Epidermal melanocyte (primary cell): Measurements from ENCODE around the gene STRBP.

ENCODE experiments used
- DNase-seq: peaks from one replicate; pipeline ENCODE4 v3.0.0; 2011; ENCODE audit warnings: low spot score; ENCODE audit not compliant: insufficient read length

STRBP gene

DNA sequence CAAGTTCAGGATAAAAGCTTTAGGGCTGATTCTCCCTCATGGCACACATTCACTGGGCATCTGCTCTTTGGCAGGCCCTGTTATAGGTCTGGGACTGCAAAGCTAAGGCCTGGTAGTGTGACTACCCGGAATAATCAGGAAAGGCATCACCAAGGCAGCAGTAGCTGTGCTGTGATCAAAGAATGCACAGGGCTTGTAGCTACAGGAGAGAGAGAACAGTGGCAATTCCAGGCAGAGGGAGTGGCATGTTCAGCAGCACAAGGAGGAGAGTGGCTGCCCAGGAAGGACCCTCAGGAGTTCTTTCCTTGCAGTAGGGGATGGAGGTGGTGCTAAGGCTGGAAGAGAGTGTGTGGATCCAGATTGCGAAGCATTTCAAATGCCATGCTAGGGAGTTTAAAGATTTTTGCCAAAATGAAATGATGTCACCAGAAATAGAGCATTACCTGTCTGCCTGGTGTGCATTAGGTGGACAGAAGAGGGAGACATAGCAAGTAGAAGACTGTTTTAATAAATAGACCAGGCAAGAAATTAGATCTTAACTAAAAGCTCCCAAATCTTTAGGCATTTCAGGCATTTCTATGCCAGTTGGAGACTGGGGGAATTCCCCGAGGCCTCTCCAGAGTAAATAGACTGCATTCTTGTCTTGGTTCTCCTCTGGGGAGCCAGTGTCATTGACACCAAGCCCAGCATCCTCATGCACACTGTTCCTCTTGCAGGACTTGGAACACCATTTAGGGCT, 165.8 kb downstream of the STRBP start:
- DNase-seq, result no peak

DNA sequence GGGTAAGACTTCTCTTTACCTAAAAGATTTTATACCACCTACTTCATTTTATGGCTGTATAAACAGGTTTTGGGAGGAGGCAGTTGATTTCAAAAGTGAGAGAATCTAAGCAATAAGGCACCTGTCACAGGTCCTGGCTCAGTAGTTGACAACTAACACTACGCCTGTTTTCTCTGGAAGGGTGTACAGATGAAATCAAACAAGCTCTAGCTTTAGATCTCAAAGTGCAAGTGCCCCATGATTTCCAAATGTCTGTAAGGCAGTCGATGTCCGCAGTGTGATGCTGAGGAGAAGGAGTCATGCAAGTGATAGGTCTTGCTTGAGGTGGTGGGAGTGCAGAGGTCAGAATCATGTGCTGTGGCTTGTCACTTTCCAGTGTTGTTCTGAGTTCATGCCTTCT, 168.8 kb downstream of the STRBP start:
- DNase-seq, result no peak

GRCh38 chr9:123099042-123099441, 169.3 kb downstream of the STRBP start:
- DNase-seq, result no peak

- no peak for DNase-seq
These were observed 170.3 kb downstream of the STRBP start for GRCh38 chr9:123098096-123098459.

DNA sequence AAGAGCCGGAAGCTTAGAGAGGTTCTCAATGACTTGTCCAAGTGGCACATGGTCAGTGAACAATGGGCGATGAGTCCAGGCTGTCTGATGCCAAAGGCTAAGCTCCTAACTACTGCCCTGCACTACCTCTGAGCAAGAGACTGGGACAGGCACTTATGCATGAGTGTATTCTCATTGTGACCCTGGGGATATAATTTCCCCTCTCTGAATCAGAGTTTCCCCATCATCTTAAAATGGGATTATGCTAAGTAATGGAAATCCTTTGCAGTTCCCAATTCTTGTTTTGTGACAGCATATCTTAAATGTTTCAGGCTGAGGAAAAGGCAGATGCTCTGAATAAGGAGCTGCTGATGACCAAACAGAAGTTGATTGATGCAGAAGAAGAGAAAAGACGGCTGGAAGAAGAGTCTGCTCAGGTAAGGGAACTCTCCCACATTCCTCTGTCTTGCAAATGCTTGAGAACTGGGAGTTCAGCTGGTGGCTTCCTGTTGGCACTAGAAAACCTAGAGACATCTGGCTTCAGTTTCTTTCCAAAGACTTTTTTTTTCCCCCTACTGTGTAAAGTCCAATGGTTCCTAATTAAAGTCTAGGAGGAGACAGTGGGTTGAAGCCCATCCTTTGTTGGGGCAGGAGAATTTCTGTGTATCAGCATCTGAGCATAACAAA, 170.8 kb downstream of the STRBP start:
- no peak for DNase-seq

DNA sequence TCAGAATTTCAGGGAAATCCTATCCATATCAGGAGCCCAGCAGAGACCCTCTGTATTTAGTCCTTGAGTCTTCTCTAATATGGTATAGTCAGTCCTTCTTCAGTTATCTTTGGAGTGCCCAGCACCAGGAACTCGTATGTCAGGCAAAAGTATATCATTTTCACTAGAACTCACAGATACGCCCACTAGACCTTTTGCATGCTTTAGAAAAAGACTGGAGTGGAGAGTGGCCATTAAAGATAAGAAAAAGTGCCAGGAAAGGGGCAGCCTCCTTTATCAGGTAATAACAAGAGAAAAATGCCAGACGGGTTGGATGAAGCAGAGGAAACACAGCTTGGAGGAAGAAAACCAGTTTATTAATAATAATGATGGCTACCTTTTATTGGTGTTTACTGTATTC, 171.4 kb downstream of the STRBP start:
- no peak for DNase-seq

GRCh38 chr9:123093141-123093540, 175.2 kb downstream of the STRBP start:
- no peak for DNase-seq

- DNase-seq, result no peak
These were observed 176.9 kb downstream of the STRBP start for GRCh38 chr9:123091459-123091858.

GRCh38 chr9:123090956-123091355, 177.4 kb downstream of the STRBP start:
- DNase-seq, result no peak

- no peak for DNase-seq
These were observed 178.0 kb downstream of the STRBP start for GRCh38 chr9:123090198-123090896.

GRCh38 chr9:123089790-123090189, 178.6 kb downstream of the STRBP start:
- no peak for DNase-seq

DNA sequence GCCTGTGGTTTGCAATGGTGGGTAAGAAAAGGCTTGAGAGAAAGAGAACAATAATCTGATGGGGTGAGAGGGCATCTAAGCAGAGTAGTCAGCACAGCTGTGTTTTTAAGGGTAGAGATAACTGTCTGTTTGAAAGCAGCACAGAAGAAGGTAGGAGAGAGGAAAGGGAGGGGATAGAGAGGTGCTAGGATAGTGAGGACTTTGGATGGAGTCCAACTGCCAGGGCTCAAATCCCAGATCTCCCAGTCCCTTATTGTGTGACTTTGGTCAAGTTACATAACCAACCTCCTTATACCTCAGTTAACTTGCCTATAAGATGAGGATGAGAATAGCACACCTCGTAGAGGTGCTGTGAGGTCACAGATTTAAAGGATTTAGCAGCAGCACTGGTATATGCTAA, 179.3 kb downstream of the STRBP start:
- no peak for DNase-seq

GRCh38 chr9:123087359-123087888, 181.0 kb downstream of the STRBP start:
- DNase-seq, result no peak

- DNase-seq, result no peak
These were observed 182.5 kb downstream of the STRBP start for GRCh38 chr9:123085916-123086315.

DNA sequence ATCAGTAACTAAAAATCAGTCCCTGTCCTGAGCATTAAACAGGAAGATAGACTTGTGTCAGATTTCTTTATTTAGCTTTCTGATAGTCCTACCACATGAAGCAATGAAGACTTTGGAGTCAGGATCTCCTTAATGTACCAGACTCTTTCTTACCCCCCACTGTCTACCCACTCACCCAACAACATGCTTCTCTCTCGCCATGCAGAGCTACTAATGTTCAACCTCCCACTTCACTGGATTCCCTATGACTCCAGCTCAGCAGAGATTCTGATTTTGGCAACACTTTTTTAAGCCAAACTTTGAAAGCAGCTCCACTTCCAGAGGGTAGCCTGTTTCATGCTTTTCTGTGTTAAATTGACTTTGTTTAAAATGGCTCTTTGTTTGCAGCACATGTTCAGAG, 184.1 kb downstream of the STRBP start:
- DNase-seq, result no peak

GRCh38 chr9:123083680-123084079, 184.7 kb downstream of the STRBP start:
- no peak for DNase-seq

DNA sequence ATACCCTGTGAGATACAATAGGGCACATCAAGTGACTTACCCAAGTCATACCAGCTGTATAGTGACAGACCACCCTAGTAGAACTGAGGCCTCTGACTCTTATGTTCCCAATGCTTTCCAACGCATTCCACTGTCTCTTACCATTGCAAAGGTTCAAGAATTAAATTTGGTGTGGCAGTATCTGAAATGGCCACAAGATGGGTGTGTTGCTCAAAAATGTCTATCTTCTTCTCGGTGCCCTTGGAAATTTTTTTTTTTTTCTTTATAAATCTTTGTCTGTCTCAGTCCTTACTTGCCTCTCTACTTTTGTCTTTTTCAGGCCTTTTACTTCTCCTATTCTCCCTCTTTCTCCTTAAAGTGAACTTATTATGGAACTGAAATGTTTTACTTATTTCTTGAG, 186.6 kb downstream of the STRBP start:
- DNase-seq, result no peak

- DNase-seq, result no peak
These were observed 187.9 kb downstream of the STRBP start for GRCh38 chr9:123080444-123080843.

GRCh38 chr9:123074628-123075027, 193.8 kb downstream of the STRBP start:
- no peak for DNase-seq

- no peak for DNase-seq
These were observed 194.4 kb downstream of the STRBP start for GRCh38 chr9:123073991-123074422.

DNA sequence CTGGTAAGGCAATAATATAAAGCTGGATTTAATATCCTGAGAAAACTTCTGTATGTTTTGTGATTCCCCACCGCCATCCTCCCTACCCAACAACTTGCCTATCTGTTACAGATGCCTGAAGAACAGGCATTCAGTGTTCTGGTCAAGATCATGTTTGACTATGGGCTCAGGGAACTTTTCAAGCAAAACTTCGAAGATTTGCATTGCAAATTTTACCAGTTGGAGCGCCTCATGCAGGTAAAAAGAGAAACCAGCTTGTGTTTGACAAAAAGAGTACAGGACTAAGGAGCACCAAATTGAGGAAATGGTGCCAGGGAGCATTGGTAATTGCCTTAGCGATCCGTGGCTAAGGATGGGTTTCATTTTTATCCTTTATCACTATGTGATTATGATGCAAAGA, 194.9 kb downstream of the STRBP start:
- DNase-seq, result no peak

GRCh38 chr9:123072407-123072995, 195.9 kb downstream of the STRBP start:
- DNase-seq, result no peak
